ENCODE data around the gene L1CAM. TPM values are rescaled to one million over a fixed set of nuclear protein-coding genes. Genes with fewer than 3 reads are reported as not detected.

The L1CAM gene
- total and polyA plus RNA-seq, 4 donors, result 0.28 to 0.59 (median 0.39) TPM; not detected in 1

DNA sequence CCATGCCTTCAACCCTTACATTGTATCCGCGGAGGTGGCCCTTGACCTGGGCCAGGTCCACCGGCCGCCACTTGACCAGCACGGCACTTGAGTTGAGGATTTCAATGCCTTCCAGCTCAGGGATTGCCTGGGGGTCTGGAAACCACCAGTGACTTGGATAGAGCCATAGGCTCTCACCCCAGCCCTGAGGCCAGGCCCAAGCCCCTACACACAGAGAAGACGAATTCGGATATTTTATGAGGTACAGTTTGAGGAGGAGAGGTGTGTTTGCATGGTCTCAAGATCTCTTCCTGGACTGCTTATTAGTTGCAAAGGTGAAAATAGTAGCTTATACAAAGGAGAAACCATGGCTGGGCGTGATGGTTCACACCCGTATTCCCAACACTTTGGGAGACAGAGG lies 20.3 kb downstream of the L1CAM start:
- Histone ChIP-seq H3K27ac (ENCODE audit: low read depth in 1 of 2, low read length in 2 of 2) (no peak overlapping the region), H3K9me3 (ENCODE audit: control insufficient read depth in 4 of 4, low read length in 3 of 4) (no peaks in the 10 kb centered on the region), H3K27me3 (ENCODE audit: control insufficient read depth in 4 of 4, insufficient read depth in 4 of 4, low read length in 3 of 4) (no peaks in the 10 kb centered on the region), H3K36me3 (ENCODE audit: control insufficient read depth in 4 of 4, insufficient read depth in 3 of 4, low read depth in 1 of 4, low read length in 3 of 4) (no peaks in the 10 kb centered on the region), H3K4me1 (ENCODE audit: control insufficient read depth in 4 of 4, insufficient read depth in 4 of 4, low read length in 3 of 4) (no peaks in the 10 kb centered on the region), H3K4me3 (ENCODE audit: low read depth in 1 of 3, low read length in 3 of 3) (no peak overlapping the region), H3K9ac (ENCODE audit: low read depth in 1 of 2, low read length in 2 of 2) (no peak overlapping the region)
- TF ChIP-seq, protein P1, sequence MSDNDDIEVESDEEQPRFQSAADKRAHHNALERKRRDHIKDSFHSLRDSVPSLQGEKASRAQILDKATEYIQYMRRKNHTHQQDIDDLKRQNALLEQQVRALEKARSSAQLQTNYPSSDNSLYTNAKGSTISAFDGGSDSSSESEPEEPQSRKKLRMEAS (IDR thresholded peaks at IDR 0.05), result no peak
- 88% methylated on average over 9 of the region's 9 CpGs for WGBS
- DNase-seq (ENCODE audit: low spot score), result no peak

DNA sequence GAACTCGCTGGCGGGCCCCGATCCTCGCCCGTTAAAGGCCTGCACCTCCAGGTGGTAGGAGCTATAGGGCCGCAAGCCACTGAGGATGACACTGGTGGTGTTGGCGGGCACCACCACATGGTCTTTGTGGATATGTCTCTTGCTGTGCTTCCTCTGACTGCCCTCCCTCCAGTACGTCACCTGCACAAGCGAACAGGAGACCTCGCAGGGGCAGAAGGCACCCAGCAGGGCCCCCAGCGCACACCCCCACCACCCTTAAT lies 20.7 kb downstream of the L1CAM start:
- H3K27me3 ChIP-seq (ENCODE audit: control insufficient read depth in 4 of 4, insufficient read depth in 4 of 4, low read length in 3 of 4), result no peaks in the 10 kb centered on the region
- TF ChIP-seq RAD21 (IDR thresholded peaks at IDR 0.05), result no peak
- TF ChIP-seq, protein P2, sequence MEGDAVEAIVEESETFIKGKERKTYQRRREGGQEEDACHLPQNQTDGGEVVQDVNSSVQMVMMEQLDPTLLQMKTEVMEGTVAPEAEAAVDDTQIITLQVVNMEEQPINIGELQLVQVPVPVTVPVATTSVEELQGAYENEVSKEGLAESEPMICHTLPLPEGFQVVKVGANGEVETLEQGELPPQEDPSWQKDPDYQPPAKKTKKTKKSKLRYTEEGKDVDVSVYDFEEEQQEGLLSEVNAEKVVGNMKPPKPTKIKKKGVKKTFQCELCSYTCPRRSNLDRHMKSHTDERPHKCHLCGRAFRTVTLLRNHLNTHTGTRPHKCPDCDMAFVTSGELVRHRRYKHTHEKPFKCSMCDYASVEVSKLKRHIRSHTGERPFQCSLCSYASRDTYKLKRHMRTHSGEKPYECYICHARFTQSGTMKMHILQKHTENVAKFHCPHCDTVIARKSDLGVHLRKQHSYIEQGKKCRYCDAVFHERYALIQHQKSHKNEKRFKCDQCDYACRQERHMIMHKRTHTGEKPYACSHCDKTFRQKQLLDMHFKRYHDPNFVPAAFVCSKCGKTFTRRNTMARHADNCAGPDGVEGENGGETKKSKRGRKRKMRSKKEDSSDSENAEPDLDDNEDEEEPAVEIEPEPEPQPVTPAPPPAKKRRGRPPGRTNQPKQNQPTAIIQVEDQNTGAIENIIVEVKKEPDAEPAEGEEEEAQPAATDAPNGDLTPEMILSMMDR (IDR thresholded peaks at IDR 0.05; ENCODE audit: low read depth, low read length, missing input control), result no peak
- TF ChIP-seq, protein P3, sequence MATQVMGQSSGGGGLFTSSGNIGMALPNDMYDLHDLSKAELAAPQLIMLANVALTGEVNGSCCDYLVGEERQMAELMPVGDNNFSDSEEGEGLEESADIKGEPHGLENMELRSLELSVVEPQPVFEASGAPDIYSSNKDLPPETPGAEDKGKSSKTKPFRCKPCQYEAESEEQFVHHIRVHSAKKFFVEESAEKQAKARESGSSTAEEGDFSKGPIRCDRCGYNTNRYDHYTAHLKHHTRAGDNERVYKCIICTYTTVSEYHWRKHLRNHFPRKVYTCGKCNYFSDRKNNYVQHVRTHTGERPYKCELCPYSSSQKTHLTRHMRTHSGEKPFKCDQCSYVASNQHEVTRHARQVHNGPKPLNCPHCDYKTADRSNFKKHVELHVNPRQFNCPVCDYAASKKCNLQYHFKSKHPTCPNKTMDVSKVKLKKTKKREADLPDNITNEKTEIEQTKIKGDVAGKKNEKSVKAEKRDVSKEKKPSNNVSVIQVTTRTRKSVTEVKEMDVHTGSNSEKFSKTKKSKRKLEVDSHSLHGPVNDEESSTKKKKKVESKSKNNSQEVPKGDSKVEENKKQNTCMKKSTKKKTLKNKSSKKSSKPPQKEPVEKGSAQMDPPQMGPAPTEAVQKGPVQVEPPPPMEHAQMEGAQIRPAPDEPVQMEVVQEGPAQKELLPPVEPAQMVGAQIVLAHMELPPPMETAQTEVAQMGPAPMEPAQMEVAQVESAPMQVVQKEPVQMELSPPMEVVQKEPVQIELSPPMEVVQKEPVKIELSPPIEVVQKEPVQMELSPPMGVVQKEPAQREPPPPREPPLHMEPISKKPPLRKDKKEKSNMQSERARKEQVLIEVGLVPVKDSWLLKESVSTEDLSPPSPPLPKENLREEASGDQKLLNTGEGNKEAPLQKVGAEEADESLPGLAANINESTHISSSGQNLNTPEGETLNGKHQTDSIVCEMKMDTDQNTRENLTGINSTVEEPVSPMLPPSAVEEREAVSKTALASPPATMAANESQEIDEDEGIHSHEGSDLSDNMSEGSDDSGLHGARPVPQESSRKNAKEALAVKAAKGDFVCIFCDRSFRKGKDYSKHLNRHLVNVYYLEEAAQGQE (IDR thresholded peaks at IDR 0.05), result no peak
- no peak for TF ChIP-seq SP1 (IDR thresholded peaks at IDR 0.05)
- no peak for TF ChIP-seq GABPA (IDR thresholded peaks at IDR 0.05 in 1 of 2, conservative IDR thresholded peaks at IDR 0.05 in 1 of 2)
- TF ChIP-seq RXRA (IDR thresholded peaks at IDR 0.05), result no peak
- no peak for TF ChIP-seq HNF4A (conservative IDR thresholded peaks at IDR 0.05)
- no peak for TF ChIP-seq HNF4G (IDR thresholded peaks at IDR 0.05)
- TF ChIP-seq FOXA1 (IDR thresholded peaks at IDR 0.05), result no peak
- TF ChIP-seq, protein P4, sequence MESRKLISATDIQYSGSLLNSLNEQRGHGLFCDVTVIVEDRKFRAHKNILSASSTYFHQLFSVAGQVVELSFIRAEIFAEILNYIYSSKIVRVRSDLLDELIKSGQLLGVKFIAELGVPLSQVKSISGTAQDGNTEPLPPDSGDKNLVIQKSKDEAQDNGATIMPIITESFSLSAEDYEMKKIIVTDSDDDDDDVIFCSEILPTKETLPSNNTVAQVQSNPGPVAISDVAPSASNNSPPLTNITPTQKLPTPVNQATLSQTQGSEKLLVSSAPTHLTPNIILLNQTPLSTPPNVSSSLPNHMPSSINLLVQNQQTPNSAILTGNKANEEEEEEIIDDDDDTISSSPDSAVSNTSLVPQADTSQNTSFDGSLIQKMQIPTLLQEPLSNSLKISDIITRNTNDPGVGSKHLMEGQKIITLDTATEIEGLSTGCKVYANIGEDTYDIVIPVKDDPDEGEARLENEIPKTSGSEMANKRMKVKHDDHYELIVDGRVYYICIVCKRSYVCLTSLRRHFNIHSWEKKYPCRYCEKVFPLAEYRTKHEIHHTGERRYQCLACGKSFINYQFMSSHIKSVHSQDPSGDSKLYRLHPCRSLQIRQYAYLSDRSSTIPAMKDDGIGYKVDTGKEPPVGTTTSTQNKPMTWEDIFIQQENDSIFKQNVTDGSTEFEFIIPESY (IDR thresholded peaks at IDR 0.05), result no peak
- no peak for TF ChIP-seq TAF1 (conservative IDR thresholded peaks at IDR 0.05)
- TF ChIP-seq, protein P5, sequence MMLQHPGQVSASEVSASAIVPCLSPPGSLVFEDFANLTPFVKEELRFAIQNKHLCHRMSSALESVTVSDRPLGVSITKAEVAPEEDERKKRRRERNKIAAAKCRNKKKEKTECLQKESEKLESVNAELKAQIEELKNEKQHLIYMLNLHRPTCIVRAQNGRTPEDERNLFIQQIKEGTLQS (IDR thresholded peaks at IDR 0.05), result no peak
- no peak for DNase-seq (ENCODE audit: low spot score)
- no peaks in the 10 kb centered on the region for H3K36me3 ChIP-seq (ENCODE audit: control insufficient read depth in 4 of 4, insufficient read depth in 3 of 4, low read depth in 1 of 4, low read length in 3 of 4)
- no peak overlapping the region for H3K27ac ChIP-seq (ENCODE audit: low read depth in 1 of 2, low read length in 2 of 2)
- no peak overlapping the region for H3K9ac ChIP-seq (ENCODE audit: low read depth in 1 of 2, low read length in 2 of 2)
- no peaks in the 10 kb centered on the region for H3K4me1 ChIP-seq (ENCODE audit: control insufficient read depth in 4 of 4, insufficient read depth in 4 of 4, low read length in 3 of 4)
- 86% methylated on average over 11 of the region's 11 CpGs for WGBS
- H3K9me3 ChIP-seq (ENCODE audit: control insufficient read depth in 4 of 4, low read length in 3 of 4), result no peaks in the 10 kb centered on the region
- no peak overlapping the region for H3K4me3 ChIP-seq (ENCODE audit: low read depth in 1 of 3, low read length in 3 of 3)
